IMR-90 (cell line): Measurements from ENCODE around the gene JAKMIP1. TPM values are rescaled to one million over a fixed set of nuclear protein-coding genes. Genes with fewer than 3 reads are reported as not detected.

Source experiments
- ATAC-seq: fragments of 200-7000 bp; cut with Tn5 transposase; 2 replicates; pipeline ENCODE4 v1.9.1; 2020; ENCODE audit warnings: low read depth, mild to moderate bottlenecking, moderate library complexity
- BruUV-seq: library from RNA; stranded (reverse); fragments of 400-500 nt; replicated peaks from 2 replicates; lab custom pipeline; 2021; lab: Mats Ljungman, UMichigan
- CTCF ChIA-PET: fragments of 300-600 bp; formaldehyde crosslinking; extraction: SDS; loops from one replicate; lab custom pipeline; 2021; ENCODE audit warnings: antibody characterized with exemption; lab: Yijun Ruan, JAX
- POLR2A ChIA-PET: fragments of 300-600 bp; sonication (Branson Sonifier 250); formaldehyde crosslinking; loops from one replicate; lab custom pipeline; 2022; ENCODE audit warnings: antibody characterized with exemption; ENCODE audit not compliant: unreplicated experiment; lab: Charles Lee
- DNase-seq: peaks from one replicate; pipeline ENCODE4 v3.0.0; 2013
- H2AFZ ChIP-seq: replicated peaks from 2 replicates; pipeline ENCODE3; 2013; ENCODE audit warnings: low read length, mild to moderate bottlenecking; ENCODE audit not compliant: poor library complexity
- H2AK5ac ChIP-seq: 2 replicates; pipeline ENCODE4 v1.6.1; 2013; ENCODE audit warnings: low read depth, low read length, inconsistent platforms
- H2AK9ac ChIP-seq: replicated peaks from 2 replicates; pipeline ENCODE3; 2013; ENCODE audit warnings: mild to moderate bottlenecking, low read depth, low read length, moderate library complexity; ENCODE audit not compliant: poor library complexity
- H2BK120ac ChIP-seq: 2 replicates; pipeline ENCODE4 v1.6.1; 2013; ENCODE audit warnings: low read depth, low read length, inconsistent platforms
- H2BK15ac ChIP-seq: 3 replicates; pipeline ENCODE4 v1.6.1; 2013; ENCODE audit warnings: low read depth, low read length, inconsistent platforms
- H2BK20ac ChIP-seq: 2 replicates; pipeline ENCODE4 v1.6.1; 2013; ENCODE audit warnings: low read depth, mild to moderate bottlenecking, inconsistent platforms, low read length, moderate library complexity
- H2BK5ac ChIP-seq: 2 replicates; pipeline ENCODE4 v1.6.1; 2013; ENCODE audit warnings: mild to moderate bottlenecking, low read depth, low read length, inconsistent platforms; ENCODE audit not compliant: poor library complexity, severe bottlenecking
- H3K14ac ChIP-seq: replicated peaks from 2 replicates; pipeline ENCODE4 v1.6.1; 2013; ENCODE audit warnings: low read depth, low read length, inconsistent platforms
- H3K18ac ChIP-seq: 2 replicates; pipeline ENCODE4 v1.6.1; 2013; ENCODE audit warnings: low read depth, low read length, control low read depth
- H3K23ac ChIP-seq: 2 replicates; pipeline ENCODE4 v1.6.1; 2013; ENCODE audit warnings: low read depth, low read length, inconsistent platforms
- H3K27ac ChIP-seq: 2 replicates; pipeline ENCODE4 v1.5.1; 2013; ENCODE audit warnings: mild to moderate bottlenecking, control low read depth, low read length; ENCODE audit not compliant: insufficient read depth
- H3K27me3 ChIP-seq: 2 replicates; pipeline ENCODE4 v1.6.1; 2013; ENCODE audit warnings: low read length; ENCODE audit not compliant: control insufficient read depth, insufficient read depth
- H3K36me3 ChIP-seq: 2 replicates; pipeline ENCODE4 v1.6.1; 2013; ENCODE audit warnings: low read length, mixed read lengths; ENCODE audit not compliant: control insufficient read depth, insufficient read depth
- H3K4ac ChIP-seq: 2 replicates; pipeline ENCODE4 v1.6.1; 2013; ENCODE audit warnings: low read depth, low read length, inconsistent platforms
- H3K4me1 ChIP-seq: 2 replicates; pipeline ENCODE4 v1.6.1; 2013; ENCODE audit warnings: low read length, mixed read lengths; ENCODE audit not compliant: control insufficient read depth, insufficient read depth
- H3K4me2 ChIP-seq: 2 replicates; pipeline ENCODE4 v1.6.1; 2013; ENCODE audit warnings: low read depth, mild to moderate bottlenecking, control low read depth, low read length, moderate library complexity
- H3K4me3 ChIP-seq: 2 replicates; pipeline ENCODE4 v1.5.1; 2013; ENCODE audit warnings: low read depth, mild to moderate bottlenecking, control low read depth, low read length, moderate library complexity; ENCODE audit not compliant: insufficient read depth
- H3K56ac ChIP-seq: 2 replicates; pipeline ENCODE4 v1.6.1; 2013; ENCODE audit warnings: low read length, inconsistent platforms; ENCODE audit not compliant: insufficient read depth; ENCODE audit errors: extremely low read depth
- H3K79me1 ChIP-seq, 2 experiments: 2 replicates each; pipeline ENCODE4 v1.6.1; 2013; ENCODE audit warnings: low read length in 2 of 2, inconsistent platforms in 1 of 2, low read depth in 1 of 2
- H3K9ac ChIP-seq: 2 replicates; pipeline ENCODE4 v1.6.1; 2013; ENCODE audit warnings: low read depth, low read length, control low read depth
- H3K9me1 ChIP-seq: 2 replicates; pipeline ENCODE4 v1.6.1; 2013; ENCODE audit warnings: low read length, inconsistent platforms; ENCODE audit not compliant: insufficient read depth
- H3K9me3 ChIP-seq: 2 replicates; pipeline ENCODE4 v1.6.1; 2013; ENCODE audit warnings: low read length; ENCODE audit not compliant: control insufficient read depth, insufficient read depth
- H4K20me1 ChIP-seq: 2 replicates; pipeline ENCODE4 v1.6.1; 2013; ENCODE audit warnings: low read length, inconsistent platforms; ENCODE audit not compliant: insufficient read depth
- H4K5ac ChIP-seq: 2 replicates; pipeline ENCODE4 v1.6.1; 2013; ENCODE audit warnings: mild to moderate bottlenecking, low read depth, low read length, control low read depth
- H4K8ac ChIP-seq, 2 experiments: 2 replicates each; pipeline ENCODE4 v1.6.1; 2013; ENCODE audit warnings: low read depth in 2 of 2, low read length in 2 of 2, control low read depth in 1 of 2, inconsistent platforms in 1 of 2
- H4K91ac ChIP-seq: 2 replicates; pipeline ENCODE4 v1.6.1; 2013; ENCODE audit warnings: low read depth, low read length, inconsistent platforms; ENCODE audit not compliant: insufficient read depth
- BHLHE40 ChIP-seq: fragments of 150-350 bp; IDR thresholded peaks from 2 replicates; pipeline ENCODE4 v1.6.1; 2016; ENCODE audit warnings: mild to moderate bottlenecking, low read depth, low read length
- FOS ChIP-seq: fragments of 150-350 bp; IDR thresholded peaks from 2 replicates; pipeline ENCODE4 v1.6.1; 2016; ENCODE audit warnings: low read depth, low read length
- MAZ ChIP-seq: IDR thresholded peaks from 2 replicates; pipeline ENCODE4 v1.6.1; 2012; ENCODE audit warnings: low read depth, mild to moderate bottlenecking, low read length, improper control_type of control experiment, moderate library complexity, borderline replicate concordance
- MXI1 ChIP-seq: IDR thresholded peaks from 2 replicates; pipeline ENCODE4 v1.6.1; 2012; ENCODE audit warnings: low read depth, mild to moderate bottlenecking, low read length, moderate library complexity, borderline replicate concordance
- RFX5 ChIP-seq: IDR thresholded peaks from 2 replicates; pipeline ENCODE4 v1.8.0; 2012; ENCODE audit warnings: low read depth, mild to moderate bottlenecking, low read length, moderate library complexity
- SMC3 ChIP-seq: fragments of 150-350 bp; IDR thresholded peaks from 2 replicates; pipeline ENCODE4 v1.6.1; 2016; ENCODE audit warnings: low read depth, mild to moderate bottlenecking, antibody characterized with exemption, low read length, moderate library complexity
- WGBS, 2 experiments: methylation state at CpG; one replicate each; pipeline versions ENCODE4 v1.1.5 to v1.1.7; 2013; ENCODE audit warnings: missing lambda C conversion rate in 2 of 2; ENCODE audit not compliant: insufficient read length in 1 of 2; ENCODE audit errors: extremely low coverage in 2 of 2; 5-methylcytosine and 5-hydroxymethylcytosine counted together
- dilution Hi-C: fragments of 300-500 bp; cut with HindIII; formaldehyde crosslinking; loops from one replicate; pipeline ENCODE4 v1.14.3; 2018; ENCODE audit warnings: low sequenced_read_pairs; ENCODE audit not compliant: unreplicated experiment
- in situ Hi-C: fragments of 300-500 bp; cut with MboI; formaldehyde crosslinking; loops from 3 replicates; pipeline ENCODE4 v1.14.3; 2019; ENCODE audit warnings: low sequenced_read_pairs, inconsistent platforms, mixed read lengths
- intact Hi-C: fragments of 100-400 bp; cut with micrococcal nuclease; formaldehyde crosslinking; loops from 2 replicates; pipeline ENCODE4 v1.10.0; 2022
- polyA plus RNA-seq, 3 experiments: library from polyadenylated mRNA; depleted of rRNA; stranded (reverse); fragments of >200 nt; gene quantifications; 2 replicates each; pipeline ENCODE4 v1.2.3, GENCODE V29; 2012; ENCODE audit warnings: low replicate concordance in 1 of 3
- total RNA-seq: library from RNA; depleted of rRNA; stranded (reverse); fragments of >200 nt; gene quantifications from 2 replicates; pipeline ENCODE4 v1.2.3, GENCODE V29; 2012
- TF ChIP-seq, protein P1 (sequence below): fragments of 150-350 bp; IDR thresholded peaks from 2 replicates; pipeline ENCODE4 v1.6.1; 2016; ENCODE audit warnings: low read depth, mild to moderate bottlenecking, low read length, moderate library complexity, borderline replicate concordance

Gene JAKMIP1
- total and polyA plus RNA-seq, 2 of the 4 experiments (the other 2 are of a cell fraction): not detected

DNA sequence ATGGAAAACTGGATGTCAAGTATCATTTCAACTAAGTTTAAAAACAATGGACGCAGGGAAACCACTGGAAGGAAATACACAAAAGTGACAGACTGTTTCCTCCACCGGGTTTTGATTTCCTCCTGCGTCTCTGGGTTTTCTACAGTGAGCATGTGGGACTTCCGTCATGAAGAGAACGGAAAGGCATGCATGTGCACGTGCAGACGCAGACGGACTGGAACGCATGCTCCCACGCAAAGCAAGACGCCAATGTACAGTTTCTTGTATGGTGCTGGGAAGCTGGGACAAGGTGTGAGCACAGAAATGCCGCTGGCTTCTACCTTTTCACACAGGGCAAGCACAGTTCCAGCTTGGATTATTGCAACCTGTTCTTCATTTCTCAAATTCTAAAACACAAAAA, 151.8 kb downstream of the JAKMIP1 start:
- Histone ChIP-seq H2AK5ac (no peak overlapping the region), H3K14ac (no peak overlapping the region), H3K4me1 (no peaks in the 10 kb centered on the region), H2BK5ac (no peak overlapping the region), H2AFZ (no peak overlapping the region), H2BK20ac (no peak overlapping the region), H2AK9ac (no peak overlapping the region), H3K9me3 (no peaks in the 10 kb centered on the region; the same call in 1 of the 2 replicates), H3K23ac (no peak overlapping the region), H4K5ac (no peak overlapping the region), H2BK120ac (no peak overlapping the region), H3K79me1 (no peaks in the 10 kb centered on the region), H3K56ac (no peak overlapping the region), H3K4me3 (no peak overlapping the region), H3K4me2 (no peak overlapping the region), H3K9ac (no peak overlapping the region), H4K91ac (no peak overlapping the region), H3K9me1 (no peaks in the 10 kb centered on the region), H3K27me3 (no peaks in the 10 kb centered on the region), H3K18ac (no peak overlapping the region), H3K27ac (no peak overlapping the region), H3K36me3 (no peaks in the 10 kb centered on the region), H2BK15ac (no peak overlapping the region), H3K4ac (no peak overlapping the region), H4K20me1 (no peaks in the 10 kb centered on the region), H4K8ac (no peak overlapping the region)
- in situ Hi-C loops: loop anchor here (25.0 kb wide), 2 partner anchors 89 to 389 kb away; no protein-coding TSS in a partner anchor
- no peak for ATAC-seq
- no peak for DNase-seq
- dilution Hi-C loops: no loop called here
- WGBS, 2 experiments: 73% methylated on average over 9 of the region's 12 CpGs; no CpG with 5 or more reads in 1 of the 2 experiments
- intact Hi-C loops: no loop called here
- no TSS peak for BruUV-seq
- TF ChIP-seq SMC3 (no peak), MAZ (no peak), BHLHE40 (no peak), RFX5 (no peak), FOS (no peak), MXI1 (no peak)
- TF ChIP-seq, protein P1, sequence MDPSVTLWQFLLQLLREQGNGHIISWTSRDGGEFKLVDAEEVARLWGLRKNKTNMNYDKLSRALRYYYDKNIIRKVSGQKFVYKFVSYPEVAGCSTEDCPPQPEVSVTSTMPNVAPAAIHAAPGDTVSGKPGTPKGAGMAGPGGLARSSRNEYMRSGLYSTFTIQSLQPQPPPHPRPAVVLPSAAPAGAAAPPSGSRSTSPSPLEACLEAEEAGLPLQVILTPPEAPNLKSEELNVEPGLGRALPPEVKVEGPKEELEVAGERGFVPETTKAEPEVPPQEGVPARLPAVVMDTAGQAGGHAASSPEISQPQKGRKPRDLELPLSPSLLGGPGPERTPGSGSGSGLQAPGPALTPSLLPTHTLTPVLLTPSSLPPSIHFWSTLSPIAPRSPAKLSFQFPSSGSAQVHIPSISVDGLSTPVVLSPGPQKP: no peak
- ChIA-PET POLR2A (no interaction called here), CTCF (no interaction called here)
